Neutrophil (primary cell): ENCODE measurements around the gene DDRGK1.

Source experiments
- H3K27ac ChIP-seq: fragments of 200-600 bp; sonication (generic); 2 replicates; pipeline ENCODE4 v1.5.1; 2016; ENCODE audit warnings: mild to moderate bottlenecking, moderate library complexity
- H3K27me3 ChIP-seq: fragments of 200-600 bp; sonication (generic); 2 replicates; pipeline ENCODE4 v1.6.0; 2016; ENCODE audit warnings: mild to moderate bottlenecking
- H3K36me3 ChIP-seq: fragments of 200-600 bp; sonication (generic); 2 replicates; pipeline ENCODE4 v1.5.1; 2017
- H3K4me1 ChIP-seq, 2 experiments: fragments of 200-600 bp in 1 of 2; sonication (generic) in 1 of 2; 1 replicate in 1 of 2; 2 replicates in 1 of 2; pipeline versions ENCODE4 v1.5.1 to v1.6.1; 2013 to 2016; ENCODE audit warnings: low read depth in 1 of 2, low read length in 1 of 2, mild to moderate bottlenecking in 1 of 2, moderate library complexity in 1 of 2; ENCODE audit not compliant: control insufficient read depth in 1 of 2, insufficient read depth in 1 of 2
- H3K4me3 ChIP-seq, 2 experiments: fragments of 200-600 bp in 1 of 2; sonication (generic) in 1 of 2; 1 replicate in 1 of 2; 2 replicates in 1 of 2; pipeline ENCODE4 v1.5.1; 2013 to 2016; ENCODE audit warnings: low read depth in 1 of 2, low read length in 1 of 2, mild to moderate bottlenecking in 1 of 2, moderate library complexity in 1 of 2
- H3K9me3 ChIP-seq: fragments of 200-600 bp; sonication (generic); 2 replicates; pipeline ENCODE4 v1.5.1; 2016
- TF ChIP-seq, protein P1 (sequence below): fragments of 200-600 bp; sonication (generic); IDR thresholded peaks from 2 replicates; pipeline ENCODE4 v1.5.1; 2016; ENCODE audit warnings: antibody characterized with exemption

The DDRGK1 gene

DNA sequence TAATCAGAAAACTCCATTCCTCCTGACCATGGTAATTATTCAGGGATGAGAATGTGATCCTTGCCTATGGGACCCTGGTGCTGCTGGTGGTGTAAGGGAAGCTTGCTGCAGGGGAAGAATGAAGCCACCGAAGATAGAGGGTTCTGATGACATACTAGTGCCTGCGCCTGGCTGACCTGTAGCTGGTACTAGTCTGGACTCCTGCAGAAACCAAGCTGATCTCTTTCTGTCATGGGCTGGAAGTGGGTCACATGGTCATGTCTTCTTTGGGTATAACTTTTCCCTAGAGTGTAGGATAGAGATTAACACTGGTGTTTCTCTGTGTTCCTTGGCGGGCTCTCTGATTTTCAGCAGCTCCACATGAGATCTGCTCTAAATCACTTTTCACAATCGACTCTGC, 43.2 kb upstream of the DDRGK1 start:
- H3K4me1 ChIP-seq, result no peaks in the 10 kb centered on the region

DNA sequence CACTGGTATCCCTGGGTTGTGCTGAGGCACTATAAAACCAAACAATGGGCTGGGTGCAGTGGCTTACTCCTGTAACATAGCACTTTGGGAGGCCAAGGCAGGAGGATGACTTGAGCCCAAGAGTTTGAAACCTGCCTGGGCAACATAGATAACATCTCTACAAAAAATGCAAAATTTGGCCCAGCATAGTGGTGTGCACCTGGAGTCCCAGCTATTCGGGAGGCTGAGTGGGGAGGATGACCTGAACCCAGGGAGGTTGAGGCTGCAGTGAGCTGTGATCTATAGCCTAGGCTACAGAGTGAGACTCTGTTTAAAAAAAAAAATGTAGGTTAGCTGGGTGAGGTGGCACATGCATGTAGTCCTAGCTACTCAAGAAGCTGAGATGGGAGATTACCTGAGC, 42.2 kb upstream of the DDRGK1 start:
- Histone ChIP-seq H3K36me3 (no peaks in the 10 kb centered on the region), H3K4me3 (no peak overlapping the region), H3K27me3 (peaks cover 90% of the 10 kb centered on the region), H3K27ac (no peak overlapping the region), H3K9me3 (no peaks in the 10 kb centered on the region), H3K4me1 (no peaks in the 10 kb centered on the region)
- TF ChIP-seq, protein P1, sequence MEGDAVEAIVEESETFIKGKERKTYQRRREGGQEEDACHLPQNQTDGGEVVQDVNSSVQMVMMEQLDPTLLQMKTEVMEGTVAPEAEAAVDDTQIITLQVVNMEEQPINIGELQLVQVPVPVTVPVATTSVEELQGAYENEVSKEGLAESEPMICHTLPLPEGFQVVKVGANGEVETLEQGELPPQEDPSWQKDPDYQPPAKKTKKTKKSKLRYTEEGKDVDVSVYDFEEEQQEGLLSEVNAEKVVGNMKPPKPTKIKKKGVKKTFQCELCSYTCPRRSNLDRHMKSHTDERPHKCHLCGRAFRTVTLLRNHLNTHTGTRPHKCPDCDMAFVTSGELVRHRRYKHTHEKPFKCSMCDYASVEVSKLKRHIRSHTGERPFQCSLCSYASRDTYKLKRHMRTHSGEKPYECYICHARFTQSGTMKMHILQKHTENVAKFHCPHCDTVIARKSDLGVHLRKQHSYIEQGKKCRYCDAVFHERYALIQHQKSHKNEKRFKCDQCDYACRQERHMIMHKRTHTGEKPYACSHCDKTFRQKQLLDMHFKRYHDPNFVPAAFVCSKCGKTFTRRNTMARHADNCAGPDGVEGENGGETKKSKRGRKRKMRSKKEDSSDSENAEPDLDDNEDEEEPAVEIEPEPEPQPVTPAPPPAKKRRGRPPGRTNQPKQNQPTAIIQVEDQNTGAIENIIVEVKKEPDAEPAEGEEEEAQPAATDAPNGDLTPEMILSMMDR, result no peak

More for the DNA sequence above, 43.2 kb upstream of the DDRGK1 start:
- no peak overlapping the region for H3K27ac ChIP-seq
- TF ChIP-seq, protein P1, result no peak
- peaks cover 5% of the 10 kb centered on the region for H3K36me3 ChIP-seq
- peaks cover 81% of the 10 kb centered on the region for H3K27me3 ChIP-seq
- no peak overlapping the region for H3K4me3 ChIP-seq
- no peaks in the 10 kb centered on the region for H3K9me3 ChIP-seq

DNA sequence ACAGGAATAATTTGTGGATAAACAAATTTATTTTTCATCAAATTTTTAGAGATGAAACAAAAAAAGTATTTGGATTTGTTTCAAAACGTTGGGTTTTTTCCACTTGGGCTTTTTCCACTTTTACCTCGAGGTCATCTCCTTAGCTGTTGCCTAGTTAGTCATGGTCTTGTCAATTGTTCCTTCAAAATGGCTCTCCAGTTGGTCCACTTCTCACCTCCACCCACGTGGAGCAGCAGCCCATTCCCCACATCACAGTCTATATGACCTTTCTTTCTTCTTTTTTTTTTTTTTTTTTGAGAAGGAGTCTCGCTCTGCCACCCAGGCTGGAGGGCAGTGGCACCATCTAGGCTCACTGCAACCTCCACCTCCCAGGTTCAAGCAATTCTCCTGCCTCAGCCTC, 41.2 kb upstream of the DDRGK1 start:
- Histone ChIP-seq H3K36me3 (no peaks in the 10 kb centered on the region), H3K27ac (no peak overlapping the region), H3K27me3 (peaks cover 100% of the 10 kb centered on the region), H3K9me3 (no peaks in the 10 kb centered on the region), H3K4me1 (no peaks in the 10 kb centered on the region), H3K4me3 (no peak overlapping the region)
- TF ChIP-seq, protein P1, result no peak

GRCh38 chr20:3245156-3245555, 40.7 kb upstream of the DDRGK1 start:
- Histone ChIP-seq H3K4me1 (peaks cover under 1 to 1% of the 10 kb centered on the region in 2 experiments), H3K27ac (no peak overlapping the region), H3K27me3 (peaks cover 100% of the 10 kb centered on the region), H3K36me3 (no peaks in the 10 kb centered on the region), H3K9me3 (no peaks in the 10 kb centered on the region), H3K4me3 (no peak overlapping the region)
- TF ChIP-seq, protein P1, result no peak

GRCh38 chr20:3244613-3245012, 40.1 kb upstream of the DDRGK1 start:
- no peaks in the 10 kb centered on the region for H3K36me3 ChIP-seq
- H3K9me3 ChIP-seq, result no peaks in the 10 kb centered on the region
- peaks cover 6 to 7% of the 10 kb centered on the region in 2 experiments for H3K4me1 ChIP-seq
- no peak overlapping the region for H3K27ac ChIP-seq
- TF ChIP-seq, protein P1, result no peak
- no peak overlapping the region for H3K4me3 ChIP-seq
- peaks cover 100% of the 10 kb centered on the region for H3K27me3 ChIP-seq
